ENCODE data around the gene PSTPIP2. TPM values are rescaled to one million over a fixed set of nuclear protein-coding genes. Genes with fewer than 3 reads are reported as not detected.

The PSTPIP2 gene
- total and polyA plus RNA-seq, 2 of the 13 experiments (the other 11 are each of a cell fraction or from before 2014, with no cell fraction given) = 0.25 to 0.27 TPM

GRCh38 chr18:46019936-46020335, 52.1 kb downstream of the PSTPIP2 start (continued):
- TF ChIP-seq, protein P1, sequence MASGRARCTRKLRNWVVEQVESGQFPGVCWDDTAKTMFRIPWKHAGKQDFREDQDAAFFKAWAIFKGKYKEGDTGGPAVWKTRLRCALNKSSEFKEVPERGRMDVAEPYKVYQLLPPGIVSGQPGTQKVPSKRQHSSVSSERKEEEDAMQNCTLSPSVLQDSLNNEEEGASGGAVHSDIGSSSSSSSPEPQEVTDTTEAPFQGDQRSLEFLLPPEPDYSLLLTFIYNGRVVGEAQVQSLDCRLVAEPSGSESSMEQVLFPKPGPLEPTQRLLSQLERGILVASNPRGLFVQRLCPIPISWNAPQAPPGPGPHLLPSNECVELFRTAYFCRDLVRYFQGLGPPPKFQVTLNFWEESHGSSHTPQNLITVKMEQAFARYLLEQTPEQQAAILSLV (CRISPR knock-in tag; IDR thresholded peaks at IDR 0.05; ENCODE audit: borderline replicate concordance) = no peak
- no peak for TF ChIP-seq MAF1 (CRISPR knock-in tag; IDR thresholded peaks at IDR 0.05; ENCODE audit: borderline replicate concordance)

GRCh38 chr18:46013484-46014189, 58.4 kb downstream of the PSTPIP2 start:
- TF ChIP-seq ATAD3A (CRISPR knock-in tag; IDR thresholded peaks at IDR 0.05) (no peak), ZNF546 (CRISPR knock-in tag; conservative IDR thresholded peaks at IDR 0.05) (no peak), ZMAT5 (CRISPR knock-in tag; IDR thresholded peaks at IDR 0.05; ENCODE audit: borderline replicate concordance, low read depth) (no peak), ATF7 (IDR thresholded peaks at IDR 0.05) (no peak), ATF7 (CRISPR knock-in tag; IDR thresholded peaks at IDR 0.05) (no peak), ZBTB7A (CRISPR knock-in tag; IDR thresholded peaks at IDR 0.05) (no peak), TOE1 (CRISPR knock-in tag; IDR thresholded peaks at IDR 0.05) (no peak), MLX (CRISPR knock-in tag; IDR thresholded peaks at IDR 0.05) (no peak), PCBP2 (optimal IDR thresholded peaks at IDR 0.05; ENCODE audit: low read depth, low read length, poor library complexity, severe bottlenecking) (no peak), ZNF30 (CRISPR knock-in tag; IDR thresholded peaks at IDR 0.05) (no peak), ZNF563 (CRISPR knock-in tag; IDR thresholded peaks at IDR 0.05) (no peak), NFIB (CRISPR knock-in tag; IDR thresholded peaks at IDR 0.05; ENCODE audit: borderline replicate concordance) (no peak), ZNF709 (CRISPR knock-in tag; IDR thresholded peaks at IDR 0.05) (no peak), ZNF781 (CRISPR knock-in tag; IDR thresholded peaks at IDR 0.05; ENCODE audit: borderline replicate concordance, not compliant biosample characterization) (no peak)
- WGBS (ENCODE audit: low lambda C conversion rate) = 32% methylated on average over 5 of the region's 5 CpGs
- H3K4me1 ChIP-seq (ENCODE audit: insufficient read depth, low read length) = no peaks in the 10 kb centered on the region
- BruUV-seq (replicated peaks) = no TSS peak
- H3K4me3 ChIP-seq (replicated peaks in 1 of 3; ENCODE audit: insufficient read depth in 1 of 3, low read depth in 2 of 3, low read length in 3 of 3) = no peak overlapping the region
- no peaks in the 10 kb centered on the region for H4K20me1 ChIP-seq (ENCODE audit: insufficient read depth, low read length)
- ChIA-PET POLR2A (no interaction called here), CTCF (ENCODE audit: low intra/inter-chr PET ratio, low total read pairs) (no interaction called here)
- no peak for FAIRE-seq
- in situ Hi-C loops (cut with HindIII; ENCODE audit: extremely low pct_ligation_motif_present, low pct_unique_long_range_greater_than_20kb) = no loop called here
- ATAC-seq = no peak
- H3K36me3 ChIP-seq (replicated peaks in 1 of 2; ENCODE audit: control insufficient read depth in 1 of 2, insufficient read depth in 2 of 2, low read length in 2 of 2) = no peaks in the 10 kb centered on the region
- no peak overlapping the region for H3K27ac ChIP-seq (ENCODE audit: extremely low read length, insufficient read depth, low read length)
- H2AFZ ChIP-seq (ENCODE audit: low read length) = no peak overlapping the region
- H3K9ac ChIP-seq (ENCODE audit: insufficient read depth, low read depth, low read length) = no peak overlapping the region
- no peaks in the 10 kb centered on the region for H3K9me3 ChIP-seq (ENCODE audit: low read length)
- H3K79me2 ChIP-seq (ENCODE audit: insufficient read depth, low read length) = no peaks in the 10 kb centered on the region
- no peak overlapping the region for H3K4me2 ChIP-seq (ENCODE audit: low read depth, low read length)
- peaks cover 0 to 3% of the 10 kb centered on the region in 2 experiments; a peak in 1 of 5 replicates for H3K27me3 ChIP-seq (ENCODE audit: control insufficient read depth in 1 of 2, insufficient read depth in 2 of 2, low read length in 2 of 2)
- DNase-seq (ENCODE audit: low spot score) = no peak
- intact Hi-C loops (cut with micrococcal nuclease; ENCODE audit: unreplicated experiment) = no loop called here

All from HepG2 (cell line).